BLaER1 treated with 17β-estradiol and CSF1 and Interleukin-3, amounts not matched to agents 10 nM and 100 nM (cell line): ENCODE results near the gene GPD1L.
A peak's percentile ranks its signal among the peaks of the same experiment; 100 is the strongest.
"Not testable (repeated sequence)": the region's sequence is repeated elsewhere in the genome, so short reads cannot be mapped to it uniquely, and the experiment has no call there.

Experiments used
- H3K27ac ChIP-seq, 11 experiments: shearing (Covaris generic); formaldehyde crosslinking; 2 replicates each; pipeline ENCODE4 v1.8.1; 2022
- H3K27me3 ChIP-seq, 11 experiments: shearing (Covaris generic); formaldehyde crosslinking; 2 replicates each; pipeline ENCODE4 v1.8.1; 2022
- H3K36me3 ChIP-seq, 11 experiments: shearing (Covaris generic); formaldehyde crosslinking; 2 replicates each; pipeline ENCODE4 v1.8.1; 2022
- H3K4me1 ChIP-seq, 10 experiments: shearing (Covaris generic); formaldehyde crosslinking; 2 replicates each; pipeline ENCODE4 v1.8.1; 2022
- H3K4me2 ChIP-seq, 11 experiments: shearing (Covaris generic); formaldehyde crosslinking; 2 replicates each; pipeline ENCODE4 v1.8.1; 2022
- H3K4me3 ChIP-seq, 10 experiments: shearing (Covaris generic); formaldehyde crosslinking; 2 replicates each; pipeline ENCODE4 v1.8.1; 2022
- H3K9ac ChIP-seq, 11 experiments: shearing (Covaris generic); formaldehyde crosslinking; 2 replicates each; pipeline ENCODE4 v1.8.1; 2022
- H3K9me3 ChIP-seq, 11 experiments: shearing (Covaris generic); formaldehyde crosslinking; replicated peaks in 1 of 11; 2 replicates each; pipeline ENCODE4 v1.8.1; 2022
- H4K20me1 ChIP-seq, 11 experiments: shearing (Covaris generic); formaldehyde crosslinking; 2 replicates each; pipeline ENCODE4 v1.8.1; 2022
- Cebpa-rat ChIP-seq, 11 experiments: shearing (Covaris generic); IDR thresholded peaks; 2 replicates each; pipeline ENCODE4 v1.8.1; 2022

GPD1L gene

DNA sequence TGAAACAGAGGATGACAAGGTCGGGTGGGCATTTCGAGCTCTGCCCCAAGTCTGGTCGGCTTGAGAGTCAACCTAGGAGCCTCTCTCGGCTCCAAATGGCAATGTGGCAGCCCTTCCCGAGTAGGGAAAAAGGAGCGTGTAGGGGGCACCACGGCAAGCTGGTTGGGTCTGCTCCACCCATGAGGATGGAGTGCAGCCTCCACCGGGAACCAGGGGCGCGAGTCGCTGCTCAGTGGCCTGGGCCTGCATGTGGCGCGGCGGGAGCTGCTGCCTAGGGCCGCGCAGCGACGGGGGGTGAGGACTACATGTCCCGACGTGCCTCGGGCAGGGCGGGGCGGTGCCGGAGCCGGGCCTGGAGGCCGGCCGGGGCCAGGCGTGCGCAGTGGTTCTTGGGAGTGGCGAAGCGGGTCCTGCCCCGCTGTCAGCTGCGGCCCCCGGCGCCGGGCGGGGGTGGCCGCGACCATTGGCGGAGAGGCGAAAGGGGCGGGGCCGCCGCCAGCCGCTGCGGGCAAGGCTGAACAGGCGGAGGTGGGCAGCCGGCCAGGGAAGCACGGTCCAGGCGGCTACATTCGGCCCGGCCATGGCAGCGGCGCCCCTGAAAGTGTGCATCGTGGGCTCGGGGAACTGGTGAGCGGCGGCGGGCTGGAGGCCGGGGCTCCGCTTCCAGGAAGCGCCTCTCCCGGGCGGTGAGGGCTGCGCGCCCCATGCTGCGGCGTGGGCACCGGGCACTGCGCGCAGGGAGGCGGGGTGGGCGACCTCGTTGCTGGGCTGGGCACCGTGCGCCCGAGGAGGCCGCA is at the start of gene GPD1L:
GPD1L (plus strand) TSS at position 489 of the 797 bp plus-strand sequence; CDS start at position 581, 92 bp downstream.
- Histone ChIP-seq H3K27me3 (no peaks in the 10 kb centered on the region), H4K20me1 (peaks cover 0 to 20% (median 0%) of the 10 kb centered on the region in 11 experiments; a peak in 3 of 22 replicates), H3K4me1 (peaks cover 0 to 46% (median 29%) of the 10 kb centered on the region in 10 experiments; a peak in 18 of 20 replicates), H3K9ac (peak within 1 kb of the TSS; percentile 73 to 82 (median 79)), H3K4me2 (peak within 1 kb of the TSS; percentile 84 to 98 (median 93)), H3K27ac (peak within 1 kb of the TSS in 10 of 11 experiments; percentile 31 to 74 (median 64); a peak in 18 of 22 replicates), H3K9me3 (peaks cover 30 to 32% (median 31%) of the 10 kb centered on the region in 11 experiments), H3K4me3 (peak within 1 kb of the TSS; percentile 78 to 91 (median 86)), H3K36me3 (no peaks in the 10 kb centered on the region)
- no peak for TF ChIP-seq Cebpa-rat (IDR thresholded peaks at IDR 0.05)

DNA sequence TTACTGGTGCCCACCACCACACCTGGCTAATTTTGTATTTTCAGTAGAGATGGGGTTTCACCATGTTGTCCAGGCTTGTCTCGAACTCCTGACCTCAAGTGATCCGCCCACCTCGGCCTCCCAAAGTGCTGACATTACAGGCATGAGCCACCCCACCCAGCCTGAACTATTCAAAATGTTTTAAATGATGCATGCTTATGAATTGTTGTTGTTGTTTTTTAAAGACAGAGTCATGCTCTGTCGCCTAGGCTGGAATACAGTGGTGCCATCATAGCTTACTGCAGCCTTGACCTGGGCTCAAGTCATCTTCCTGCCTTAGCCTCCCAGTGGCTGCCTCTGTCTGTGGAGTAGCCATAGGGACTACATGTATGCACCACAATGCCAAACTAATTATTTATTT is 48.0 kb upstream of the GPD1L start:
- not testable (repeated sequence) for H3K4me3 ChIP-seq, H3K27me3 ChIP-seq

DNA sequence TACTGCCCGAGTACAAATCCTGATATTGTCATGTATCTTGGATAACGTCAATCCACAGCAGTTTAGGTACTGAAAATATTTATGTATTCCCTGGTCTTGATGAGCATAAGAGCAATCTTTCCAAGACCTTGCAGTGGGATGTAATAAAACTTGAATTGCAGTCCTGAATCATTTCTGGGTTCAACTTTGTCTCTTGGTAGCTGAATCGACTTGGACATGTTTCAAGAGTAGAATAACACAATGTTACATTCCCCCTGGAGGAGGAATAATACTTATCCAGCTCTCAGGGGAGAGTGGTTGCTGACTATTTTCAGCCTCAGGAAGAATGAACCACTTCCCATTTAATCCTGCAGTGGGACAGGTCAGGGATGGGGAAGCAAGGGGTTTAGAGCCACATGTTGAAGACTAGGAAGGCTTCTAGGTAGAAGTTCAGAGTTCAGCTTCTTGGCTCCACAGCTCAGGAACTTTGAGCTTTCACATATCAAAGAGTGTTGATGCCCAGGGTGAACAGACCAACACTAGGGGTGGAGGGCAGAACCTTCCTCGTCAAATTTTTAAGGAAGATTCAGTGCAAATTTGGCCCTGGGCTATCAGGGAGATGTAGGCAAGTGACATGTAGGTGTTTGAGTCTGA is 43.4 kb upstream of the GPD1L start:
- Histone ChIP-seq H3K27ac (no peak overlapping the region), H3K9me3 (peaks cover 0 to 13% (median 0%) of the 10 kb centered on the region in 11 experiments; a peak in 3 of 22 replicates), H3K27me3 (no peaks in the 10 kb centered on the region), H4K20me1 (no peaks in the 10 kb centered on the region), H3K4me3 (no peak overlapping the region), H3K4me1 (no peaks in the 10 kb centered on the region), H3K36me3 (no peaks in the 10 kb centered on the region), H3K4me2 (no peak overlapping the region), H3K9ac (no peak overlapping the region)
- TF ChIP-seq Cebpa-rat (IDR thresholded peaks at IDR 0.05): no peak

More for the DNA sequence above, 48.0 kb upstream of the GPD1L start:
- H3K9me3 ChIP-seq: peaks cover 14 to 40% (median 22%) of the 10 kb centered on the region in 11 experiments; a peak in 20 of 22 replicates
- H3K36me3 ChIP-seq, H3K27ac ChIP-seq, H3K4me1 ChIP-seq, H3K9ac ChIP-seq, H4K20me1 ChIP-seq, H3K4me2 ChIP-seq: not testable (repeated sequence)

DNA sequence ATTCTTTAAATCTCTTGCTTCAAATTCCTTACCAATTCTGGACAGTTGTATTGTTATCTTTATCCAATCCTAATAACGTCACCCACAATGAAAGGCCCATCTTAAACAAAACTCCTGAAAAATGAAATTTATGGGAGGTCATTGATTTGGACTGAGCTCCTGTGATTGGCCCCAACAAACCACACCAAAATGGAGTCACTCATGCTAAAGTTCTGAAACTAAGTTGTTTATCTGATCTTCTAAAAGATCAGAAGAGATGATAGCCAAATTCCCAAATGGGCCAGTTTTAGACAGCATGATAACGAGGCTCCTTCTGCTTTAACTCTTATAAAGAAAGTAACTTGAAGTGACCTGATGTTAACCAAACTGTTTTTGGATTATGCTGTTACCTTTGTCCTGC is 39.7 kb upstream of the GPD1L start:
- Histone ChIP-seq H3K36me3 (no peaks in the 10 kb centered on the region), H3K9ac (no peak overlapping the region), H3K27me3 (no peaks in the 10 kb centered on the region), H4K20me1 (no peaks in the 10 kb centered on the region), H3K9me3 (peaks cover 0 to 9% (median 1%) of the 10 kb centered on the region in 11 experiments; a peak in 5 of 22 replicates), H3K4me1 (no peaks in the 10 kb centered on the region), H3K4me3 (no peak overlapping the region), H3K4me2 (no peak overlapping the region), H3K27ac (no peak overlapping the region)
- no peak for TF ChIP-seq Cebpa-rat (IDR thresholded peaks at IDR 0.05)

DNA sequence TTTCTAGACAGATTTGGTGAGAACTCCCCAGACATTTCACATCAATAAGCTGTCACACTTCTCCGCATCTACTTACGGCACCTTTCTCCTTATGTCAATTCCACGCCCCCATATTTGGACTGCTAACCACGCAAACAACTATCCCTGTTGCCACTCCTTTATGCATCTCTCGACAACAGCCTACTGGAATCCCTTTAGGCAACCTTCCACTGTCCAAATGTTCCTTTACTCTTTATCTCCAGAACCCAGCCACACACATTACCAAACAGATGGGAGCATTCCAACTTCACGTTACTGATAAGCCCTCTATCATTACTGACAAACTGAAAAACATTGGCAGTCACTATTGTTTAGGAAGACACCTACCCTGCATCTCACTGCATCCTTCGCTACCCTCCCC is 32.2 kb upstream of the GPD1L start:
- peaks cover 0 to 22% (median 12%) of the 10 kb centered on the region in 11 experiments; a peak in 12 of 22 replicates for H3K9me3 ChIP-seq
- H4K20me1 ChIP-seq, H3K4me1 ChIP-seq, H3K36me3 ChIP-seq, H3K4me3 ChIP-seq, H3K27me3 ChIP-seq, H3K4me2 ChIP-seq, H3K9ac ChIP-seq, H3K27ac ChIP-seq: not testable (repeated sequence)

DNA sequence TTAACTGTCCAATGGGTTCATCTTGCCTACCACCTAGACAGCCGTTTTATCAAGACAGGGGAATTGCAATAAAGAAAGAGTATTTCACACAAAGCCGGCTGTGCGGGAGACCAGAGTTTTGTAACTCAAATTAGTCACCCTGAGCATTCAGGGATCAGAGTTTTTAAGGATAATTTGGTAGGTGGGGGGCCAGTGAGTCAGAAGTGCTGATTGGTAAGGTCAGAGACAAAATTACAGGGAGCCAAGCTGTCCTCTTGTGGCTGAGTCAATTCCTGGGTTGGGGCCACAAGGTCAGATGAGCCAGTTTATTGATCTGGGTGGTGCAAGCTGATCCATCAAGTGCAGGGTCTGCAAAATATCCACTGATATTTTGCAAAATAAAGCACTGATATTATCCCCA is 29.9 kb upstream of the GPD1L start:
- H3K36me3 ChIP-seq: no peaks in the 10 kb centered on the region; a peak in 1 of 22 replicates
- no peaks in the 10 kb centered on the region for H4K20me1 ChIP-seq
- peaks cover 0 to 21% (median 12%) of the 10 kb centered on the region in 11 experiments; a peak in 12 of 22 replicates for H3K9me3 ChIP-seq
- no peak overlapping the region for H3K4me3 ChIP-seq
- no peak overlapping the region for H3K4me2 ChIP-seq
- no peaks in the 10 kb centered on the region for H3K27me3 ChIP-seq
- no peak overlapping the region for H3K27ac ChIP-seq
- no peak overlapping the region for H3K9ac ChIP-seq
- no peak for TF ChIP-seq Cebpa-rat (IDR thresholded peaks at IDR 0.05)
- 0 out of 20 replicates have a peak, but pooled peaks cover 0 to 3% (median 0%) of the 10 kb centered on the region in 10 experiments for H3K4me1 ChIP-seq

DNA sequence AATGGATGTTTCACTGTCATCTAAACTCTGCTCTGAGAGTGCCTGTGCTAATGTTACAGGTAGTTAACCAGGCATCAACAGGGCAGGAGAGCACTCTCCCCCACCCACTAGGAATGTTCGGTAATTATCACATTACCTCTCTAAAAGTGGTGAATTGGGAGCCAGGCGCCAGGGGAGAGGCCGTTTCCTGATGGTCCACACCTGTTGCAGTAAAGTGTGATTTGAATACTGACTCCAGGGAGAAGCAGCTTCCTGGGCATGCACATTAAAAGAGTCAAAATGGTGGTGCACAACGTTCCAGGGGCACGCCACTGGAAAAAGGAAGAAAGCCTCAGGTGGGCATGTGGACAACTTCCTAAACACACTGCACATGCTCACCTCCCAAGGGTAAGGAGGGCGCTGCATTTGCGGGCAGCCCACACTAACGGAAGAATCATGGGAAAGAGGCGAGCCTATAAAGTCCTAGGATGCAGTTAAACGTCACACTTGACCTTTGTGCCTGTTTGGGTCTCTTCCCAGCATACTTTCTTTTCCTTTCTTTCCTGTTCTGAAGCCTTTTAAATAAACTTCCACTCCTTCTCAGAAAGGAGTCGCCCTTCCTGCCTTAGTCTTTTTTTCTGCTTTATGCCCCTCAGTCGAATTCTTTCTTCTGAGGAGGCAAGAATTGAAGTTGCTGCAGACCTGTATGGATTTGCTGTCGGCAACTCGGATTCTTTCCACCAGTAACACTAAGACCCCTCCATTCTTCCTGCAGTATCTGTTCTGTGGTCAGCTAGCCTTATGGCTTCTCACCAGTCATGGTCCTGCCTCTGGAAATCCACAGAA is 28.9 kb upstream of the GPD1L start:
- H3K4me2 ChIP-seq: no peak overlapping the region
- H3K4me3 ChIP-seq: no peak overlapping the region
- H3K9ac ChIP-seq: no peak overlapping the region
- H4K20me1 ChIP-seq: no peaks in the 10 kb centered on the region
- no peaks in the 10 kb centered on the region; a peak in 1 of 22 replicates for H3K36me3 ChIP-seq
- H3K9me3 ChIP-seq: peaks cover 0 to 12% (median 3%) of the 10 kb centered on the region in 11 experiments; a peak in 8 of 22 replicates
- H3K27me3 ChIP-seq: no peaks in the 10 kb centered on the region
- H3K27ac ChIP-seq: no peak overlapping the region
- 0 out of 20 replicates have a peak, but pooled peaks cover 0 to 3% (median 0%) of the 10 kb centered on the region in 10 experiments for H3K4me1 ChIP-seq
- no peak for TF ChIP-seq Cebpa-rat (IDR thresholded peaks at IDR 0.05)

DNA sequence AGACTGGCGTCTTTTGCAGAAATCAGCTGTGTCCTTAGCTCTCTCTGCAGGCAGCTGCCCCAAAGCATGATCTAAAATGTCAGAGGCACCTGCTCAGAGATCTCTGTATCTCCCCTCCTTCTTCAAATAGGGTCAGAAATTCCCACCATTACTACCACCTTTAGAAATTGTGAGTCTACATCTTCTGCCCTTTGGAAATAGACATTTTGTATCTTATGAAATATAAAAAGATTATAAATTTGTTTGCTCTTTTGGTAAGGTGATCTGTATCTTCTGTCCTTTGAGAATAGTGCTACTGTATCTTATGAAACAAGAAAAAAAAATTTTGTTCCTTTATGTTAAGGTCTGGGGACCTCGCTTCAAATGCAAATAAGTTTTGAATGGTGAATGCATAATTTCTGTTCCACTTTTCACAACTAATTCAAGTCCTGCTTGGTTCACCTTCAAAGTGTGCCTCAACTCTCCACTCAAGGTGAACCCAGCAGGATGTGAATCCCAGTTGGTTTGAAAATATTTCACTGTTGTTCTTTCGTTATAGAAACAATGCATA is 28.3 kb upstream of the GPD1L start:
- 0 out of 20 replicates have a peak, but pooled peaks cover 0 to 3% (median 0%) of the 10 kb centered on the region in 10 experiments for H3K4me1 ChIP-seq
- H3K27me3 ChIP-seq: no peaks in the 10 kb centered on the region
- peaks cover 0 to 10% (median 0%) of the 10 kb centered on the region in 11 experiments; a peak in 6 of 22 replicates for H3K9me3 ChIP-seq
- H3K4me3 ChIP-seq: no peak overlapping the region
- TF ChIP-seq Cebpa-rat (IDR thresholded peaks at IDR 0.05): no peak
- no peak overlapping the region for H3K9ac ChIP-seq
- H3K36me3 ChIP-seq: no peaks in the 10 kb centered on the region; a peak in 1 of 22 replicates
- H4K20me1 ChIP-seq: no peaks in the 10 kb centered on the region
- H3K4me2 ChIP-seq: no peak overlapping the region
- no peak overlapping the region for H3K27ac ChIP-seq
